Tibial artery (tissue), 4 donors: Measurements from ENCODE around the gene MLYCD.

ENCODE experiments used
- DNase-seq, 2 donors: peaks; one replicate each; pipeline ENCODE4 v3.0.0-alpha.2; 2019
- H3K27ac ChIP-seq, 2 donors: fragments of 200-600 bp; sonication (generic) in 1 of 2; 1 replicate in 1 of 2; 2 replicates in 1 of 2; pipeline ENCODE4 v1.5.1; 2018 to 2019; ENCODE audit warnings: mild to moderate bottlenecking in 1 of 2
- H3K27me3 ChIP-seq, 2 donors: fragments of 200-600 bp; sonication (generic) in 1 of 2; one replicate each; pipeline versions ENCODE4 v1.5.1 to v1.6.0; 2016 to 2019
- H3K36me3 ChIP-seq, 3 donors: fragments of 200-600 bp; sonication (generic) in 2 of 3; one replicate each; pipeline ENCODE4 v1.5.1; 2016 to 2019; ENCODE audit warnings: mild to moderate bottlenecking in 2 of 3
- H3K4me1 ChIP-seq, 4 donors: fragments of 200-600 bp; sonication (generic) in 2 of 4; 1 replicate in 3 of 4; 2 replicates in 1 of 4; pipeline ENCODE4 v1.5.1; 2016 to 2019
- H3K4me3 ChIP-seq, 2 donors: fragments of 200-600 bp; sonication (generic) in 1 of 2; 1 replicate in 1 of 2; 2 replicates in 1 of 2; pipeline ENCODE4 v1.5.1; 2018 to 2019; ENCODE audit warnings: mild to moderate bottlenecking in 2 of 2
- H3K9me3 ChIP-seq, 3 donors: fragments of 200-600 bp; sonication (generic) in 1 of 3; one replicate each; pipeline ENCODE4 v1.5.1; 2016 to 2019
- CTCF ChIP-seq, 2 experiments: fragments of 200-600 bp in 1 of 2; fragments of 450-650 bp in 1 of 2; IDR thresholded peaks; one replicate each; pipeline ENCODE4 v1.5.1; 2017 to 2019; ENCODE audit warnings: antibody characterized with exemption in 2 of 2, mild to moderate bottlenecking in 1 of 2, moderate library complexity in 1 of 2
- intact Hi-C: fragments of 100-400 bp; cut with DNase I; formaldehyde crosslinking; loops from one replicate; pipeline ENCODE4 v1.15.0; 2023; ENCODE audit warnings: low total_unique reads

MLYCD gene

DNA sequence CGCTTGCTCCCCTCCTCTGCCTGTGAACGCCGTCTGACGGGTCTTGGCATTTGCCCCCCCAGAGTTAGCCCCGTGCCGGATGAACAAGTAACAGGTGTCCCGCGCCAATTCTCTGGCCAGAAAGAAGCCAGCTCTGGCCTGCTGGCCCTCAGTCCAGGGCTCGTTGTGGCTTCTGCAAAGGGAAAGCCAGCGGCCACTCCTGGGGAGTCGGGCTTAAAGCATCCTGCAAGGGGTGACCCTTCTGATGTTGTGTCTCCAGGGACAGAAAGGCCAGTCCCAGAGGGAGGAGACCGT is 35.7 kb downstream of the MLYCD start:
- peaks cover 0 to 4% (median 3%) of the 10 kb centered on the region in 3 donors for H3K36me3 ChIP-seq
- no peak for TF ChIP-seq CTCF (IDR thresholded peaks at IDR 0.05)
- intact Hi-C loops: no loop called here
- H3K9me3 ChIP-seq: no peaks in the 10 kb centered on the region
- H3K4me3 ChIP-seq: no peak overlapping the region
- H3K4me1 ChIP-seq: no peaks in the 10 kb centered on the region
- no peak for DNase-seq
- H3K27me3 ChIP-seq: no peaks in the 10 kb centered on the region
- no peak overlapping the region for H3K27ac ChIP-seq

DNA sequence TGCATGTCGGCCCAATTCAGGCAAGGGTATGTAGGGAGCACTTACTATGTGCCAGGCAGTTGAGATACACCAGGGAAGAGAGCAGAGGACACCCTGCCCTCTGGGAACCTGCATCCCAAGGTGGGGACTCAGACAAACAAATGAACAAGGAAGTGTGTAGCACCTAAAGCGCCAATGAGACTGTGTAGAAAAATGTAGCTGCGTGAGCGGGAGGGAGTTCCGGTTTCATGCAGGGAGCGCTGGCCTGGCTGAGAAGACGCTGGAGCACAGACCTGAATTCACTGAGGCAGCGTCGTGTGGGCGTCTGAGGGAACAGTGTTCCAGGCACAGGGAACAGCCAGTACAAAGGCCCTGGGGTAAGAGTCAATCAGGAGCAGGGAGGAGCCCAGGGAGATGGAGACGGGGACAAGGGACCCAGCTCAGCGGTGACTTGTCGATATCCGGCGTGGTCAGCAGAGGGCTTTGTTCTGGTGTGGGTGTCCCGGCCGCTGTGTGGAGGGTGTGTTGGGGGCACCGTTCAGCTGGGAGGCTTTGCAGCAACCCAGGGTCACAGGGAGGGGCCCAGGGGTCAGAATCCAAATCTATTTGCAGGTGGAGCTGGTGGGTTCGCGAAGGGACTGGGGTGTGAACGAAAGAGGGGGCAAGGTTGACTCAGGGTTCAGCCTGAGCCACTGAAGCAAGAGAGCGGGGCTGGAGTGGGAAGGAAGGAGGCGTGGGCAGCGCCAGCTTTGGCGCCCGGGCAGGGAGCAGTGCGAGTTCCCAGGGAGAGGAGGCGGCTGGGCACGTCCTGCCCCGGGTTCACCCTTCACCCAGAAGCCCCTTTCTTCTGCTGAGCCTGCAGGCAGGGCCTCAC is 36.3 kb downstream of the MLYCD start:
- intact Hi-C loops: no loop called here
- DNase-seq: no peak
- Histone ChIP-seq H3K36me3 (peaks cover 0 to 3% (median under 1%) of the 10 kb centered on the region in 3 donors), H3K27me3 (no peaks in the 10 kb centered on the region), H3K4me3 (no peak overlapping the region), H3K9me3 (no peaks in the 10 kb centered on the region), H3K4me1 (no peaks in the 10 kb centered on the region), H3K27ac (no peak overlapping the region)
- no peak for TF ChIP-seq CTCF (IDR thresholded peaks at IDR 0.05)

GRCh38 chr16:83935858-83936255 is 36.9 kb downstream of the MLYCD start:
- Histone ChIP-seq H3K27me3 (no peaks in the 10 kb centered on the region), H3K36me3 (peaks cover 0 to 3% (median 0%) of the 10 kb centered on the region in 3 donors), H3K27ac (no peak overlapping the region), H3K4me3 (no peak overlapping the region), H3K9me3 (no peaks in the 10 kb centered on the region), H3K4me1 (no peaks in the 10 kb centered on the region)
- no peak for DNase-seq
- intact Hi-C loops: no loop called here
- no peak for TF ChIP-seq CTCF (IDR thresholded peaks at IDR 0.05)

DNA sequence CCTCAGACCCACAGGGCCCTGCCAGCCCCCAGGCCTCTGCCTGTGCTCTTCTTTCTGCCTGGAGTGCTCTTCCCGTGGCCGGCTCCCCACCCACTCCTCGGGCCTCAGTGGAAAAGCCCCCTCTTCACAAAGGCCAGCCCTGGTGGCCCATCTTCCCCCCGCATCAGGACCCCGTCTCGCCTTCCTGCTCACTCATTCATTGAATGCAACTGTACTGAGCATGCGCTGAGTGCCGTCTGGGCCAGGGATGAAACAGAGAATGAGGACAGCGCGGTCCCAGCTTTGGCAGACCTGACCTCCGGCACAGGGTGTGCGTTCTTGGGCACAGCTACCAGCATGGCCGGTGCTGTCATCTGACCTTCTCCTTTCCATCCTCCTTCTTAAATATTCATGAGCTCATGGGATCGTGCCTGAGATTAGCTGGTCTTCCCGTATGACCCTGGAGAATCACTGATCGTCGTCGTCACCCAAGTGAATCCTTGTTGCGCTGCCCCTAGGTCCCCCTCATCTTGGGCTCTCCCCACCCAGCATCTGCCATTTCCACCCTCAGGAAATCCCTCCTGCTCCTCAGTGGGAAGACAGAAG is 37.8 kb downstream of the MLYCD start:
- H3K36me3 ChIP-seq: peaks cover 0 to 3% (median 0%) of the 10 kb centered on the region in 3 donors
- intact Hi-C loops: no loop called here
- H3K9me3 ChIP-seq: no peaks in the 10 kb centered on the region
- DNase-seq: no peak
- no peaks in the 10 kb centered on the region for H3K27me3 ChIP-seq
- H3K27ac ChIP-seq: no peak overlapping the region
- H3K4me3 ChIP-seq: no peak overlapping the region
- H3K4me1 ChIP-seq: no peaks in the 10 kb centered on the region
- no peak for TF ChIP-seq CTCF (IDR thresholded peaks at IDR 0.05)

DNA sequence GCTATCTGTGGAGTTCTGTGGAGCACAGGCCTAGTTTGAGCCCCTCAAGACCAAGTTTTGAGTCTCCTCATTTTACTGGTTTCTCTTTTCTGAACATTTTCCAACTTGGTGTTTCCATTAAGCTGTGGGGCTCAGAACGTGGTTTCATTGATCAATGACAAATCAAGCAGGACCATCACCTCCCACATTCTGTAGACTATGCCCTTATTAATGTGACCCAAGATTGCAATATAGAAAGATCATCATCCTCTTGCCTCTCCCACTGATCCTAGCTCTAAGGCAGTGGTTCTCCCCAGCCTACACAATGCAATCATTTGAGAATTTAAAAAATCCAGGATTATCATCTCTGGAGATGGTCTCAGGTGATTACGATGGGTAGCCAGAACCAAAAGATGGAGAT is 38.4 kb downstream of the MLYCD start:
- intact Hi-C loops: no loop called here
- H3K4me1 ChIP-seq: no peaks in the 10 kb centered on the region
- no peaks in the 10 kb centered on the region for H3K9me3 ChIP-seq
- no peak for DNase-seq
- H3K36me3 ChIP-seq: peaks cover 0 to 3% (median 0%) of the 10 kb centered on the region in 3 donors
- no peak overlapping the region for H3K27ac ChIP-seq
- no peak for TF ChIP-seq CTCF (IDR thresholded peaks at IDR 0.05)
- no peaks in the 10 kb centered on the region for H3K27me3 ChIP-seq
- H3K4me3 ChIP-seq: no peak overlapping the region
